Osteocyte (in vitro differentiated cells): Measurements from ENCODE around the gene DNAJC4. TPM values are rescaled to one million over a fixed set of nuclear protein-coding genes. Genes with fewer than 3 reads are reported as not detected.

Experiments
- DNase-seq: peaks from one replicate; pipeline ENCODE4 v3.0.0; 2021; ENCODE audit warnings: mixed read lengths; ENCODE audit not compliant: unreplicated experiment; ENCODE audit errors: extremely low spot score
- H3K27ac Mint-ChIP-seq: one replicate; pipeline ENCODE4 v1.8.0; 2021; ENCODE audit warnings: mild to moderate bottlenecking, mixed read lengths; ENCODE audit not compliant: unreplicated experiment
- H3K27me3 Mint-ChIP-seq: one replicate; pipeline ENCODE4 v1.8.0; 2021; ENCODE audit warnings: mixed read lengths; ENCODE audit not compliant: unreplicated experiment
- H3K36me3 Mint-ChIP-seq: one replicate; pipeline ENCODE4 v1.8.0; 2021; ENCODE audit warnings: mixed read lengths; ENCODE audit not compliant: unreplicated experiment
- H3K4me1 Mint-ChIP-seq: one replicate; pipeline ENCODE4 v1.8.0; 2021; ENCODE audit warnings: mixed read lengths; ENCODE audit not compliant: unreplicated experiment
- H3K4me3 Mint-ChIP-seq: one replicate; pipeline ENCODE4 v1.8.0; 2021; ENCODE audit warnings: mild to moderate bottlenecking, moderate library complexity, mixed read lengths; ENCODE audit not compliant: unreplicated experiment
- H3K9me3 Mint-ChIP-seq: one replicate; pipeline ENCODE4 v1.8.0; 2021; ENCODE audit warnings: mixed read lengths; ENCODE audit not compliant: unreplicated experiment
- total RNA-seq: library from RNA; stranded (reverse); gene quantifications from 2 replicates; pipeline ENCODE4 v1.2.1, GENCODE V29; 2021
- TF ChIP-seq, protein P1 (sequence below): fragments of 200-600 bp; sonication (generic); IDR thresholded peaks from 2 replicates; pipeline ENCODE4 v1.5.0; 2021; ENCODE audit warnings: antibody characterized with exemption, mild to moderate bottlenecking, moderate library complexity

The DNAJC4 gene
- total RNA-seq, 1 donor from 2014 or later = 49.9 TPM

DNA sequence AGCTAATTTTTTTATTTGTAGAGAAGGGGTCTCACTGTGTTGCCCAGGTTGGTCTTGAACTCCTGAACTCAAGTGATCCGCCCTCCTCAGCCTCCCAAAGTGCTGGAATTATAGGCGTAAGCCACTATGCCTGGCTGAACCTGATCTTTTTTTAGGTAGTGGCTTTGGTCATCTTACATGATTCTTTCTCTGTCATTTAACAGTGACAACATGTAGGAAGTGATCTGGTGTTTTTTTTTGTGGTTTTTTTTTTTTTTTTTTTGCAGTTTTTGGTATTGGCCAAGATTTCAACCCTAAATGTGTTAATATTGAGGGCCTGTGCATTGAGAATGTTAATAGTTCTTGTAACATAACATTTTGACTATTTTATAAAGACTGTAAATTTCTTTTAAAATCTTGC, 31.8 kb upstream of the DNAJC4 start:
- DNase-seq = no peak
- Mint-ChIP-seq H3K9me3 (no peaks in the 10 kb centered on the region), H3K4me3 (no peak overlapping the region), H3K4me1 (no peaks in the 10 kb centered on the region), H3K27me3 (no peaks in the 10 kb centered on the region), H3K27ac (no peak overlapping the region), H3K36me3 (peaks cover 60% of the 10 kb centered on the region)
- TF ChIP-seq, protein P1, sequence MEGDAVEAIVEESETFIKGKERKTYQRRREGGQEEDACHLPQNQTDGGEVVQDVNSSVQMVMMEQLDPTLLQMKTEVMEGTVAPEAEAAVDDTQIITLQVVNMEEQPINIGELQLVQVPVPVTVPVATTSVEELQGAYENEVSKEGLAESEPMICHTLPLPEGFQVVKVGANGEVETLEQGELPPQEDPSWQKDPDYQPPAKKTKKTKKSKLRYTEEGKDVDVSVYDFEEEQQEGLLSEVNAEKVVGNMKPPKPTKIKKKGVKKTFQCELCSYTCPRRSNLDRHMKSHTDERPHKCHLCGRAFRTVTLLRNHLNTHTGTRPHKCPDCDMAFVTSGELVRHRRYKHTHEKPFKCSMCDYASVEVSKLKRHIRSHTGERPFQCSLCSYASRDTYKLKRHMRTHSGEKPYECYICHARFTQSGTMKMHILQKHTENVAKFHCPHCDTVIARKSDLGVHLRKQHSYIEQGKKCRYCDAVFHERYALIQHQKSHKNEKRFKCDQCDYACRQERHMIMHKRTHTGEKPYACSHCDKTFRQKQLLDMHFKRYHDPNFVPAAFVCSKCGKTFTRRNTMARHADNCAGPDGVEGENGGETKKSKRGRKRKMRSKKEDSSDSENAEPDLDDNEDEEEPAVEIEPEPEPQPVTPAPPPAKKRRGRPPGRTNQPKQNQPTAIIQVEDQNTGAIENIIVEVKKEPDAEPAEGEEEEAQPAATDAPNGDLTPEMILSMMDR = no peak

DNA sequence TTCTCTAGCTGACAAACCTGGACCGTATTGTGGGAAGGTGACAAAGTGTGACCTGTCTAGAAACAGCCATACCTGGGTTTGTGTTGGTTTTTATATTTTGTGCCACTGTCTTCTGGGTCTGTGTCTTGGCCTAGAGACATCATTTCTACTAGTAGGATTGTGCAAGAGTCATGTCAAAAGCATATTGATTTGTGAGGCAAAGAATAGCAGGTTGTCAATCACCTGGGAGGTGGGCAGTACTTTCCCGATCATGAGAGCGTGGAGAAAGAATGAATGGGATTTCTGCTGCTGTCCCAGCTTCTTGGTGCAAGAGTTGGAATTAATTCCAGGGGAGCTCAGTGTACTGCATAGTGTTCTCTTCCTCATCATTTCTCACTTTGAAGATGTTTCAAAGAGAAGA, 28.8 kb upstream of the DNAJC4 start:
- H3K36me3 Mint-ChIP-seq = peaks cover 55% of the 10 kb centered on the region
- H3K4me3 Mint-ChIP-seq = no peak overlapping the region
- no peak for DNase-seq

DNA sequence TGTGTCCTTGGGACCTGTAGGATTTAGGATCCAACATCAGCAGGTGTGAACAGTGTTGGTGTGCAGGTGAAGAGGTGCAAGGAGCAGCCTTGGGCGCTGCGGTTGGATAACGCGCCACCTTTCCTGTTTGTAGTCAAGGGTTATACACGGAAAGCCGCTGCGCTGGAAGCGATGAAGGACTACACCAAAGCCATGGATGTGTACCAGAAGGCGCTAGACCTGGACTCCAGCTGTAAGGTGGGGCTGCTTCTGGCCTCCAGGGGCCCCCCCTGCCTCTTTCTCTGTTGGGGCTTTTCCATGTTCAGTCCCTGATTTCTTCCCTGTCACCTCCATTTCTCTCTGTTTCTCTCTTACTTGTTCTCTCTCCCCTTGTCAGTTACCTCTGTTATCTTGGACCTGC, 27.4 kb upstream of the DNAJC4 start:
- DNase-seq = no peak
- H3K27me3 Mint-ChIP-seq = no peaks in the 10 kb centered on the region
- H3K36me3 Mint-ChIP-seq = peaks cover 44% of the 10 kb centered on the region
- no peaks in the 10 kb centered on the region for H3K9me3 Mint-ChIP-seq
- no peak overlapping the region for H3K4me3 Mint-ChIP-seq
- TF ChIP-seq, protein P1 = no peak
- H3K4me1 Mint-ChIP-seq = peaks cover 17% of the 10 kb centered on the region
- no peak overlapping the region for H3K27ac Mint-ChIP-seq

More for the DNA sequence above, 28.8 kb upstream of the DNAJC4 start:
- Mint-ChIP-seq H3K9me3 (no peaks in the 10 kb centered on the region), H3K27me3 (no peaks in the 10 kb centered on the region), H3K27ac (no peak overlapping the region), H3K4me1 (peaks cover 10% of the 10 kb centered on the region)
- TF ChIP-seq, protein P1 = no peak

DNA sequence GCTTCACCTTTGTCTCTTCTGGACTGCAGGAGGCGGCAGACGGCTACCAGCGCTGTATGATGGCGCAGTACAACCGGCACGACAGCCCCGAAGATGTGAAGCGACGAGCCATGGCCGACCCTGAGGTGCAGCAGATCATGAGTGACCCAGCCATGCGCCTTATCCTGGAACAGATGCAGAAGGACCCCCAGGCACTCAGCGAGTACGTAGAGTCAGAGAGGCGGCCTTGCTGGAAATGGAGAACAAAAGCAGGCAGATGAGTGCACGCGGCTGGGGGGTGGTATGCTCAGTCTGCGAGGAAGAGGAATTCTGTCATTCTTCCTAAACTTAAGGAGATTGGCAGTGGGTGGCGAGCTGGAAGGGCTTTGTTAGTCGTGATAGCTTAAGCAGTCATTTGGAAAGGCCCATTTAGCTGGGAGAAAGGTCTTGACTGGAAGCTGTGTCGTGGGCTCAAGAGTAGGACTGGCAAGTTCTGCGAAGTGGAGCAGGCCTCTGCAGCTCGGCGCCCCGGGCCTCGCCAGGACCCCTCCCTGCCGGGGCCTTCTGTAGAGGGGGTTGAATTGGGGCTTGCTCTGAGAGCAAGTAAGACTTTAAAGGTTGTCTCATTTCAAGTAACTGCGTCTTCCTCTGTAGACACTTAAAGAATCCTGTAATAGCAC, 26.8 kb upstream of the DNAJC4 start:
- Mint-ChIP-seq H3K9me3 (no peaks in the 10 kb centered on the region), H3K4me1 (peaks cover 17% of the 10 kb centered on the region), H3K4me3 (no peak overlapping the region), H3K27ac (peak overlapping the region; percentile 53), H3K36me3 (peaks cover 41% of the 10 kb centered on the region), H3K27me3 (no peaks in the 10 kb centered on the region)
- no peak for DNase-seq
- TF ChIP-seq, protein P1 = no peak

DNA sequence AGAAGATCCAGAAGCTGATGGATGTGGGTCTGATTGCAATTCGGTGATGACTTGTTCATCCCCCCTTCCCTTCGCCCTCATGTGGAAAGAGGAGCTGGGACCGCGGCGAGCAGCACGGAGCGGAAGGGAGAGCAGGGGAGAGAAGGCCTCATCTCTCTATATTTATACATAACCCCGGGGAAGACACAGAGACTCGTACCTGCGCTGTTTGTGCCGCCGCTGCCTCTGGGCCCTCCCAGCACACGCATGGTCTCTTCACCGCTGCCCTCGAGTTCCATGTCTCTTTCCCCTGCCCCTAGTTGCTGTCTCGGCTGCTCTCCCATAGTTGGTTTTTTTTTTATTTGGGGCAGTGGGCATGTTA, 26.3 kb upstream of the DNAJC4 start:
- Mint-ChIP-seq H3K27me3 (no peaks in the 10 kb centered on the region), H3K36me3 (peaks cover 38% of the 10 kb centered on the region), H3K4me3 (no peak overlapping the region), H3K9me3 (no peaks in the 10 kb centered on the region), H3K27ac (peak overlapping the region; percentile 79), H3K4me1 (peaks cover 17% of the 10 kb centered on the region)
- TF ChIP-seq, protein P1 = no peak
- DNase-seq = no peak
